GM06990 (cell line): ENCODE results near the gene GRK3.

ENCODE experiments used
- DNase-seq: peaks from one replicate; pipeline ENCODE4 v3.0.0-alpha.2; 2011; ENCODE audit not compliant: insufficient read length; ENCODE audit errors: extremely low read depth
- H3K27me3 ChIP-seq: replicated peaks from 2 replicates; pipeline ENCODE4 v1.6.0; 2011; ENCODE audit warnings: low read length; ENCODE audit not compliant: control insufficient read depth, insufficient read depth
- H3K36me3 ChIP-seq: 2 replicates; pipeline ENCODE4 v1.5.1; 2011; ENCODE audit warnings: low read length; ENCODE audit not compliant: control insufficient read depth, insufficient read depth
- H3K4me3 ChIP-seq: replicated peaks from 2 replicates; pipeline ENCODE4 v1.5.1; 2011; ENCODE audit warnings: low read depth, mild to moderate bottlenecking, control low read depth, low read length
- CTCF ChIP-seq: IDR thresholded peaks from 2 replicates; pipeline ENCODE4 v1.5.1; 2011; ENCODE audit warnings: low read length, control low read depth, mild to moderate bottlenecking, inconsistent platforms; ENCODE audit not compliant: insufficient read depth, poor library complexity, severe bottlenecking

Gene GRK3

GRCh38 chr22:25658633-25659032 lies 94.2 kb downstream of the GRK3 start:
- Histone ChIP-seq H3K36me3 (no peaks in the 10 kb centered on the region), H3K27me3 (no peaks in the 10 kb centered on the region), H3K4me3 (no peak overlapping the region)
- no peak for DNase-seq
- no peak for TF ChIP-seq CTCF

GRCh38 chr22:25659413-25659812 lies 94.9 kb downstream of the GRK3 start:
- Histone ChIP-seq H3K36me3 (no peaks in the 10 kb centered on the region), H3K4me3 (no peak overlapping the region), H3K27me3 (no peaks in the 10 kb centered on the region)
- DNase-seq = no peak
- TF ChIP-seq CTCF = no peak

- H3K27me3 ChIP-seq = no peaks in the 10 kb centered on the region
- no peaks in the 10 kb centered on the region for H3K36me3 ChIP-seq
- TF ChIP-seq CTCF = no peak
These were observed 95.9 kb downstream of the GRK3 start for GRCh38 chr22:25660336-25660735.

GRCh38 chr22:25661073-25661472 lies 96.6 kb downstream of the GRK3 start:
- H3K36me3 ChIP-seq = no peaks in the 10 kb centered on the region
- H3K4me3 ChIP-seq = no peak overlapping the region
- no peak for DNase-seq
- no peak for TF ChIP-seq CTCF
- no peaks in the 10 kb centered on the region for H3K27me3 ChIP-seq

More at GRCh38 chr22:25660336-25660735, 95.9 kb downstream of the GRK3 start:
- H3K4me3 ChIP-seq = no peak overlapping the region
- DNase-seq = no peak

GRCh38 chr22:25663654-25664053 lies 99.2 kb downstream of the GRK3 start:
- Histone ChIP-seq H3K4me3 (no peak overlapping the region), H3K27me3 (no peaks in the 10 kb centered on the region), H3K36me3 (no peaks in the 10 kb centered on the region; the same call in 1 of the 2 replicates)
- TF ChIP-seq CTCF = no peak
- no peak for DNase-seq

GRCh38 chr22:25666308-25666707 lies 101.8 kb downstream of the GRK3 start:
- DNase-seq = no peak
- no peak overlapping the region for H3K4me3 ChIP-seq
- no peaks in the 10 kb centered on the region for H3K27me3 ChIP-seq
- H3K36me3 ChIP-seq = peaks cover 2% of the 10 kb centered on the region
- TF ChIP-seq CTCF = no peak
